Esophagus muscularis mucosa (tissue), 4 donors: ENCODE measurements around the gene SF3A1. TPM values are rescaled to one million over a fixed set of nuclear protein-coding genes. Genes with fewer than 3 reads are reported as not detected.

Source experiments
- DNase-seq: peaks from one replicate; pipeline ENCODE4 v3.0.0-alpha.2; 2017; ENCODE audit errors: extremely low spot score
- H3K27ac ChIP-seq, 4 donors: fragments of 200-600 bp; sonication (generic); replicated peaks in 1 of 4; 1 replicate in 3 of 4; 2 replicates in 1 of 4; pipeline ENCODE4 v1.5.1; 2016 to 2019; ENCODE audit warnings: mild to moderate bottlenecking in 1 of 4
- H3K27me3 ChIP-seq, 4 donors: fragments of 200-600 bp; sonication (generic); one replicate each; pipeline versions ENCODE4 v1.5.1 to v1.6.0; 2016 to 2019
- H3K36me3 ChIP-seq, 4 donors: fragments of 200-600 bp; sonication (generic); one replicate each; pipeline ENCODE4 v1.5.1; 2016 to 2019
- H3K4me1 ChIP-seq, 4 donors: fragments of 200-600 bp; sonication (generic); one replicate each; pipeline ENCODE4 v1.5.1; 2016 to 2019
- H3K4me3 ChIP-seq, 4 donors: fragments of 200-600 bp; sonication (generic); 1 replicate in 2 of 4; 2 replicates in 2 of 4; pipeline ENCODE4 v1.5.1; 2016 to 2019; ENCODE audit warnings: mild to moderate bottlenecking in 4 of 4, moderate library complexity in 1 of 4
- H3K9me3 ChIP-seq, 4 donors: fragments of 200-600 bp; sonication (generic); 1 replicate in 3 of 4; 2 replicates in 1 of 4; pipeline ENCODE4 v1.5.1; 2016 to 2019
- EP300 ChIP-seq: sonication (generic); formaldehyde crosslinking; IDR thresholded peaks from one replicate; pipeline ENCODE4 v1.6.1; 2017; ENCODE audit warnings: antibody characterized with exemption
- POLR2A ChIP-seq: fragments of 450-650 bp; IDR thresholded peaks from one replicate; pipeline ENCODE4 v1.6.1; 2017; ENCODE audit warnings: antibody characterized with exemption, moderate library complexity, mild to moderate bottlenecking, low read depth
- POLR2AphosphoS5 ChIP-seq, 2 donors: sonication (generic); formaldehyde crosslinking; IDR thresholded peaks; one replicate each; pipeline ENCODE4 v1.6.1; 2017; ENCODE audit warnings: antibody characterized with exemption in 2 of 2
- WGBS: methylation state at CpG from one replicate; pipeline ENCODE4 v1.1.5; 2018; 5-methylcytosine and 5-hydroxymethylcytosine counted together
- intact Hi-C: fragments of 100-400 bp; cut with DNase I; formaldehyde crosslinking; loops from one replicate; pipeline ENCODE4 v1.15.1; 2023
- total RNA-seq, 4 donors: library from RNA; depleted of rRNA; stranded (reverse); fragments of >200 nt; gene quantifications; one replicate each; pipeline versions ENCODE4 v1.1.0 to v1.2.1, GENCODE V29; 2016
- TF ChIP-seq, protein P1 (sequence below), 3 experiments: fragments of 200-600 bp in 2 of 3; fragments of 450-650 bp in 1 of 3; sonication (generic) in 2 of 3; IDR thresholded peaks; one replicate each; pipeline ENCODE4 v1.5.1; 2017 to 2019; ENCODE audit warnings: antibody characterized with exemption in 3 of 3, mild to moderate bottlenecking in 2 of 3, moderate library complexity in 1 of 3

The SF3A1 gene
- total RNA-seq, 4 donors from 2014 or later: 32.8 to 85.8 (median 60.0) TPM

DNA sequence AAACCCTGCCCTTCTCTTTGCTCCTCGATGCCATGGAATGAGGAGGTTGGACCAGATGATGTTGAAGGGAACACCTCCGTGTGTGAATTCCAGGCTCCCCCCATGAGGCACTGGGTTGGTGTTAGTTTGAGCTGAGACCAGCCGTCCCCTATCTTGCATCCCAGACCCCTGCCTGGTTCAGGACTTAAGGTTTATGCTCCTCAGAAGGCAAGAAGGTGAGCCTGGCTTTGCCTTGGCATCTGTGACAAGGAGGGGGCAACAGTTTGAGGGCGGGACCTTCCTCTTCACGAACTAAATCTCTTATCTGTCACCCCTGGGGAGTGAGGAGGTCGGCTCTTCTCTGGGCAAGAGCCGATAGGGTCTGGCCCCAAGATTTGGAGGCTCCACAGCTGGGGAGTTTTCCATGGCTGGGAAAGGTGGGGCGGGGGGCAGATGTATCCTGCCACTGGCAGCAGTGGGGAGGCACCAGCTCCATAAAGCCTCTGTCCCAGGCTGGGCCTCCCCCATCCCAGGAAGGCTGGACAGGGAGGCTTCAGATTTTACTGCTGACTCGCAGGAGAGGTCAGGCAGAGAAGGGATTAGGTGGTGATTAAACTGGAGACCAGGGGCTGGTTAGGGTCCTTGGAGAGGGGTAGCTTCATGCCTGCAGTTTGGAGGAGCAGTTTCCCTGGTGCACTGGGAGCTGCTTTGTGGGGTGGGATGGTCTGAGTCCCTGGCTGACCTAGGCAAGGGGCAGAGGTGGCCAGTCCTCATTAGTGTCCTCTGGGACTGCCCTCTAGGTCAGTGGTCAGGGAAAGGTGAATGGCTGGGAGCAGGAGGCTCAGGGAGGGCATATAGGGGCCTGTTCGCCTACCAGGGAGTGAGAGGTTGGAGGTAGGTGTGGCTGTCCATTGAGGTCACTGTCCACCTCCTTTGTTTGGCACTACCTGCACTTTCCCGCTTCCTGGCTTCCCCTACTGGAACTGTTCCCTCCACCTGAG lies 41.3 kb upstream of the SF3A1 start:
- 42% methylated on average over 8 of the region's 11 CpGs for WGBS
- H3K27ac ChIP-seq: peak overlapping the region; percentile 72 to 80 (median 78)

DNA sequence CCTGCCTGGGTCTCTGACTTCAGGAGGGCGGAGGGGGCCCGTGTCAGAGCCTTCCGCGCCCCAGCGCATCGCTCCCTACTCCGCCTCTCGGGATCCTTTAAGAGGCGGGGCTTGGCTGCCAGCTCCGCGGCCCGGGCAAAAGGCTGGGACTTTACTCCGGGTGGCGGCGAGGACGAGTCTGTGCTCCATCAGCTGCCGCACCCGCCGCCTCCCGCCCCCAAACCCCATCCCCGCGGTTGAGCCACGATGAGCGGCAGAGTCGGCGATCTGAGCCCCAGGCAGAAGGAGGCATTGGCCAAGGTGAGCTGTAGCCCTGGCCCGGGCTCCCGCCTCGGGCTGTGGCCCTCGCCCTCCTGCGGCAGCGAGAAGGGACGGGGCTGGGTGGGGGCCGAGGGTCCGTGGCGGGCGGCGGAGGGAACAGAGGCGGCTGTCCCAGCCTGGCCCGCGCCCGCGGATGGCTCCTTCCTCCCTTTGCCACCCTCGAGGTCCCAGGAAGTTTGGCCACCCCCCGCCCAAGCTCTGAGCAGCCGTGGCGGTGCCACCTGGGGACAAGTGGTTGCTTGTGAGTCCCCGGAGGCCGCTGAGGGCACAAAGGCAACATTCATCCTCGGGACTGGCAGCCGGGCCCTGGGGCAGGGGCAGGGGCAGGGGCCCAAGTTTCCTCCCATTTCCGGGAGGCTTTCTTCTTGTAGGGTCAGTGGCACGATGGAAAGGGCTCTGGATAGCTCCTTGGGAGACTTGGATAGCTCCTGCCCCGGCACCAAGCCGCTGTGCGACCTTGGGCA lies 40.4 kb upstream of the SF3A1 start, which contains the start of gene SEC14L2:
SEC14L2 (plus strand) TSS at position 148 of the 785 bp plus-strand sequence; CDS start at position 247, 99 bp downstream.
- TF ChIP-seq EP300 (no peak), POLR2AphosphoS5 (IDR thresholded peaks at IDR 0.05) (peak; percentile 62 to 71)
- TF ChIP-seq, protein P1, sequence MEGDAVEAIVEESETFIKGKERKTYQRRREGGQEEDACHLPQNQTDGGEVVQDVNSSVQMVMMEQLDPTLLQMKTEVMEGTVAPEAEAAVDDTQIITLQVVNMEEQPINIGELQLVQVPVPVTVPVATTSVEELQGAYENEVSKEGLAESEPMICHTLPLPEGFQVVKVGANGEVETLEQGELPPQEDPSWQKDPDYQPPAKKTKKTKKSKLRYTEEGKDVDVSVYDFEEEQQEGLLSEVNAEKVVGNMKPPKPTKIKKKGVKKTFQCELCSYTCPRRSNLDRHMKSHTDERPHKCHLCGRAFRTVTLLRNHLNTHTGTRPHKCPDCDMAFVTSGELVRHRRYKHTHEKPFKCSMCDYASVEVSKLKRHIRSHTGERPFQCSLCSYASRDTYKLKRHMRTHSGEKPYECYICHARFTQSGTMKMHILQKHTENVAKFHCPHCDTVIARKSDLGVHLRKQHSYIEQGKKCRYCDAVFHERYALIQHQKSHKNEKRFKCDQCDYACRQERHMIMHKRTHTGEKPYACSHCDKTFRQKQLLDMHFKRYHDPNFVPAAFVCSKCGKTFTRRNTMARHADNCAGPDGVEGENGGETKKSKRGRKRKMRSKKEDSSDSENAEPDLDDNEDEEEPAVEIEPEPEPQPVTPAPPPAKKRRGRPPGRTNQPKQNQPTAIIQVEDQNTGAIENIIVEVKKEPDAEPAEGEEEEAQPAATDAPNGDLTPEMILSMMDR (IDR thresholded peaks at IDR 0.05): no peak
- Histone ChIP-seq H3K27ac (peak within 1 kb of the TSS; percentile 72 to 80 (median 78)), H3K9me3 (no peaks in the 10 kb centered on the region), H3K4me3 (peak within 1 kb of the TSS; percentile 75 to 90 (median 80)), H3K4me1 (peaks cover 13 to 41% (median 37%) of the 10 kb centered on the region in 4 donors), H3K27me3 (no peaks in the 10 kb centered on the region), H3K36me3 (no peaks in the 10 kb centered on the region)
- DNase-seq: no peak
- intact Hi-C loops: no loop called here
- 3% methylated on average over 8 of the region's 56 CpGs for WGBS

More for the DNA sequence above, 41.3 kb upstream of the SF3A1 start:
- H3K9me3 ChIP-seq: no peaks in the 10 kb centered on the region
- intact Hi-C loops: no loop called here
- no peaks in the 10 kb centered on the region for H3K36me3 ChIP-seq
- peaks cover 13 to 41% (median 38%) of the 10 kb centered on the region in 4 donors for H3K4me1 ChIP-seq
- no peaks in the 10 kb centered on the region for H3K27me3 ChIP-seq
- H3K4me3 ChIP-seq: peak overlapping the region; percentile 75 to 90 (median 80)
- TF ChIP-seq, protein P1 (IDR thresholded peaks at IDR 0.05): no peak
- TF ChIP-seq POLR2AphosphoS5 (IDR thresholded peaks at IDR 0.05): no peak
- TF ChIP-seq EP300: no peak
- no peak for TF ChIP-seq POLR2A
- no peak for DNase-seq

DNA sequence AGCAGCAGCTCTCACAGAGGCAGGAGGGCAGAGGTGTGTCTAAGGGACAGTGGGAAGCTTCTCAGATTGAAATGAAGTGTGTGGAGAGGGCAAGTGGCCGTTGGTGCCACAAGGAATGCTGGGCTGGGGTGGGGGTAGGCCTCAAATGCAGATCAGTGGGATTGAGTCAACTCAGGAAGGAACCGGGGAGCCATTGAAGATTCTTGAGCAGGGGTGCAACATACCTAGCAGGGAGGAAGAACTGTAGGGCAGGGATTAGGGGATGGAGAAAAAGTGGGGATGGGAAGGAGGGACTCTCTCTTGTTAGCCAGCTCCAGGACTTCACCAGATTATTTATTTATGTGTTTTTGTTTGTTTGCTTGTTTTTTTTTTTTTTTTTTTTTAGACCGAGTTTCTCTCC lies 37.2 kb upstream of the SF3A1 start:
- 79% methylated on average over 3 of the region's 3 CpGs for WGBS
- Histone ChIP-seq H3K36me3 (no peaks in the 10 kb centered on the region), H3K4me3 (no peak overlapping the region), H3K4me1 (peaks cover 13 to 34% (median 28%) of the 10 kb centered on the region in 4 donors), H3K27me3 (no peaks in the 10 kb centered on the region), H3K27ac (no peak overlapping the region), H3K9me3 (no peaks in the 10 kb centered on the region)
- intact Hi-C loops: loop anchor here (2.0 to 5.0 kb wide), 3 partner anchors 33 to 287 kb away; partner anchors contain the start of gene MTFP1
- TF ChIP-seq POLR2A: no peak
- TF ChIP-seq, protein P1 (IDR thresholded peaks at IDR 0.05): no peak
- no peak for TF ChIP-seq POLR2AphosphoS5 (IDR thresholded peaks at IDR 0.05)
- TF ChIP-seq EP300: no peak
- DNase-seq: no peak

DNA sequence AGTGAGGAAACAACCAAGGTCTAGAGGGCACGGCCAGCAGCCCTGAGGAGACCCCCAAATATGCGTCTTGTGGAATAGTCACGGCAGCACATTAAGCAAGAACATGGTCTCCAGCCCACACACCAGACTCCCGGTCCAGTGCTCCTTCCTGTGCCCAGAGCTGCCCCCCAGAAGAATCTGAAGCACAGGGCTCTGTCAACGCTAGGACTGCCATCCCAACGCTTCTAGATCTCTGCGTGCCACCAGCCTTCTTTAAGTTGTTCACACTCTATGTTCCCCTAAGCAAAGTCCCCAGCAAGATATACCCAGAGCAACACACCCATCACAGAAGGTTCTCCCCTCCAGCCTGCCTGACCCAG lies 36.6 kb upstream of the SF3A1 start:
- Histone ChIP-seq H3K27me3 (no peaks in the 10 kb centered on the region), H3K9me3 (no peaks in the 10 kb centered on the region), H3K4me1 (peaks cover 13 to 28% (median 23%) of the 10 kb centered on the region in 4 donors), H3K27ac (no peak overlapping the region), H3K4me3 (no peak overlapping the region), H3K36me3 (no peaks in the 10 kb centered on the region)
- TF ChIP-seq, protein P1 (IDR thresholded peaks at IDR 0.05): no peak
- TF ChIP-seq POLR2AphosphoS5 (IDR thresholded peaks at IDR 0.05): no peak
- no peak for TF ChIP-seq POLR2A
- TF ChIP-seq EP300: no peak
- WGBS: 81% methylated on average over 6 of the region's 7 CpGs
- no peak for DNase-seq
- intact Hi-C loops: loop anchor here (2.0 to 5.0 kb wide), 3 partner anchors 34 to 286 kb away; partner anchors contain the start of gene MTFP1
